Omental fat pad (tissue), 4 donors: ENCODE measurements around the gene LCAT. TPM values are rescaled to one million over a fixed set of nuclear protein-coding genes. Genes with fewer than 3 reads are reported as not detected.

ENCODE experiments used
- ATAC-seq: fragments of 150-250 bp; one replicate; pipeline ENCODE4 v1.9.1; 2016; ENCODE audit warnings: mild to moderate bottlenecking, moderate library complexity; ENCODE audit not compliant: low FRiP score
- DNase-seq: peaks from one replicate; pipeline ENCODE4 v3.0.0-alpha.2; 2019; ENCODE audit warnings: low spot score
- total RNA-seq, 4 donors: library from RNA; depleted of rRNA; stranded (reverse); fragments of >200 nt; gene quantifications; one replicate each; pipeline ENCODE4 v1.1.0, GENCODE V29; 2016
- TF ChIP-seq, protein P1 (sequence below), 3 donors: fragments of 450-650 bp; IDR thresholded peaks; one replicate each; pipeline ENCODE4 v1.5.1; 2016 to 2017; ENCODE audit warnings: antibody characterized with exemption in 3 of 3, mild to moderate bottlenecking in 3 of 3, moderate library complexity in 2 of 3

The LCAT gene, protein sequence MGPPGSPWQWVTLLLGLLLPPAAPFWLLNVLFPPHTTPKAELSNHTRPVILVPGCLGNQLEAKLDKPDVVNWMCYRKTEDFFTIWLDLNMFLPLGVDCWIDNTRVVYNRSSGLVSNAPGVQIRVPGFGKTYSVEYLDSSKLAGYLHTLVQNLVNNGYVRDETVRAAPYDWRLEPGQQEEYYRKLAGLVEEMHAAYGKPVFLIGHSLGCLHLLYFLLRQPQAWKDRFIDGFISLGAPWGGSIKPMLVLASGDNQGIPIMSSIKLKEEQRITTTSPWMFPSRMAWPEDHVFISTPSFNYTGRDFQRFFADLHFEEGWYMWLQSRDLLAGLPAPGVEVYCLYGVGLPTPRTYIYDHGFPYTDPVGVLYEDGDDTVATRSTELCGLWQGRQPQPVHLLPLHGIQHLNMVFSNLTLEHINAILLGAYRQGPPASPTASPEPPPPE
- 10 to 100 TPM in 3 of 4 donors, 1 to 10 TPM in 1; 7.7 to 52.2 (median 13.0) TPM for total RNA-seq

DNA sequence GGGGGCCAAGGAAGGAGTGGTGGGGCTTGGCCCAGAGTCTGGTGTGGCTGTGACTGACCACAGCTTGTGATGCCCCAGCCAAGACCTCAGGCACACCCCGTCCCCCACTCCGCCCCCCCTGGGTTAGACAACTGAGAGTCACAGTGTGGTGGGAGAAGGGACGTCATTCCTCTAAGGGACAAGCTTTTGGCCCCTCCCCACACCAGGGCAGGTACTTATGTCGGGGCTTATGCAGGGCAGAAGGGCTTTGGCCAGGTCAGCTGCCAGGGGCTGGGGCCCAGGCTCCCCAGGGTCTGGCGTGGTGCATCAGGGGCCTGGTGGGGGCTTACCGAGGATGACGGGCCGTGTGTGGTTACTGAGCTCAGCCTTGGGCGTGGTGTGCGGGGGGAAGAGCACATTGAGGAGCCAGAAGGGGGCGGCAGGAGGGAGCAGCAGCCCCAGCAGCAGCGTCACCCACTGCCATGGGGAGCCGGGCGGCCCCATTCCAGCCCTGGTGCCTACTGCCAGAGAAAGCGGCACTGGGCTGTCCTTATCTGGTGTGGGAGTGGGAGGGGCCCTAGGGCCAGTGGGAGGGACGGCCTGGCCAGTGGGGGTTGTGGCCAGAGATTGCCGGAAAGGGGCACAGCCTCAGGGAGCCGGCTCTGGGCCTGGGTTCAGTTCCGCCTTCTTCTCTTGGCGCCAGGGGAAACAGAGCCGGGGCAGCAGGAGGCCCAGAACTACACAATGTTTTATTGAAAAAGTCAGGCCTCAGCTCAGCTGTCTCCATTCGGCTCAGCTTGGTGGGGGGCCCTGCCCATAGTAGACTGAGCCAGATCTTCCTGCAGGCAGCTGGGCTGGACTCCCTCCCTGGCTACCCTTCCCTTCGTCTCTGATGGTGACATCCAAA is at the start of gene LCAT:
Gene LCAT (minus strand): TSS at position 502 of the 886 bp plus-strand sequence. CDS start 19 bp downstream, at position 483.
- DNase-seq: no peak
- TF ChIP-seq, protein P1, sequence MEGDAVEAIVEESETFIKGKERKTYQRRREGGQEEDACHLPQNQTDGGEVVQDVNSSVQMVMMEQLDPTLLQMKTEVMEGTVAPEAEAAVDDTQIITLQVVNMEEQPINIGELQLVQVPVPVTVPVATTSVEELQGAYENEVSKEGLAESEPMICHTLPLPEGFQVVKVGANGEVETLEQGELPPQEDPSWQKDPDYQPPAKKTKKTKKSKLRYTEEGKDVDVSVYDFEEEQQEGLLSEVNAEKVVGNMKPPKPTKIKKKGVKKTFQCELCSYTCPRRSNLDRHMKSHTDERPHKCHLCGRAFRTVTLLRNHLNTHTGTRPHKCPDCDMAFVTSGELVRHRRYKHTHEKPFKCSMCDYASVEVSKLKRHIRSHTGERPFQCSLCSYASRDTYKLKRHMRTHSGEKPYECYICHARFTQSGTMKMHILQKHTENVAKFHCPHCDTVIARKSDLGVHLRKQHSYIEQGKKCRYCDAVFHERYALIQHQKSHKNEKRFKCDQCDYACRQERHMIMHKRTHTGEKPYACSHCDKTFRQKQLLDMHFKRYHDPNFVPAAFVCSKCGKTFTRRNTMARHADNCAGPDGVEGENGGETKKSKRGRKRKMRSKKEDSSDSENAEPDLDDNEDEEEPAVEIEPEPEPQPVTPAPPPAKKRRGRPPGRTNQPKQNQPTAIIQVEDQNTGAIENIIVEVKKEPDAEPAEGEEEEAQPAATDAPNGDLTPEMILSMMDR (IDR thresholded peaks at IDR 0.05): no peak
- ATAC-seq: peak; percentile 57

DNA sequence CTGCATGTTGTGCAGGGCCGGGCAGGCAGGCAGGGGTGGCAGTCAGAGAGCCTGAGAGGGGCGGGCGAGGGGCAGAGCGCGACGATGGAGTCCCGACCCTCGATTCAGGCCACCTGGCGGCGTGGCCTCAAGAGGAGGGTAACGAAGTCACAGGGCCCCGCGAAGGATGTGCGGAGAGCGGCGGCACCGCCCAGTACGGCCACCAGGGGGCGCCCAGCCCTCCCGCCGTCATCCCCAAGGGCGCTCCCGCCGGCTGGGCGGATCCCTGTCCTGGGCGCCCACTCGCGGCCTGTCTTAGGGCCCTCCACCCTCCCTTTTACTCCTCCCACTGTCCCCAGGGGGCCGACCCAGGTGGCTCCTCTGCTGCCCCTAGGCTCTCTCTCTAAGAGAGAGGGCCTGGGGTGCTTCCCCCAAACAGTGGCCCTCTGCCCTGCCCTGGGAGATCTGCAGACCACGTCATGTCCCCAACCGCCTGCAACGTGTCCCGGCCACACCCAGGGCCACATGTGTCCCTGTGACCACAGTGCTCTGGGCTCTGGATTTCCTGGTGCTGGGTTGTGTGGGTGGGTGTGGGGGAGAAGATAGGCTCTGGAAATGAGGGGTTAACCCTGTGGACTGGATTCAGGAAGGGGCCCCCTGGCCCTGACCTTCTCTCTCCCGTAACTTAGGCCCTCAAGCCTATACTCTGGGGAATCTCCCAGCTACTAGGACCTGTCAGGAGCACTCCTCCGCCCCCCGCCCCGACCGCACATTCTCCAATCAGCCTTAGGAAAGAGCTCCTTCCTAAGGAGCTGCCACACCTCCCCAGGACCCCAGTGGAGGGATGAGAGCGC is 49.5 kb upstream of the LCAT start:
- TF ChIP-seq, protein P1 (IDR thresholded peaks at IDR 0.05): peak in 2 of 3 donors; percentile 88 to 98
- ATAC-seq (peak; percentile 89), DNase-seq (peak; percentile 57)

DNA sequence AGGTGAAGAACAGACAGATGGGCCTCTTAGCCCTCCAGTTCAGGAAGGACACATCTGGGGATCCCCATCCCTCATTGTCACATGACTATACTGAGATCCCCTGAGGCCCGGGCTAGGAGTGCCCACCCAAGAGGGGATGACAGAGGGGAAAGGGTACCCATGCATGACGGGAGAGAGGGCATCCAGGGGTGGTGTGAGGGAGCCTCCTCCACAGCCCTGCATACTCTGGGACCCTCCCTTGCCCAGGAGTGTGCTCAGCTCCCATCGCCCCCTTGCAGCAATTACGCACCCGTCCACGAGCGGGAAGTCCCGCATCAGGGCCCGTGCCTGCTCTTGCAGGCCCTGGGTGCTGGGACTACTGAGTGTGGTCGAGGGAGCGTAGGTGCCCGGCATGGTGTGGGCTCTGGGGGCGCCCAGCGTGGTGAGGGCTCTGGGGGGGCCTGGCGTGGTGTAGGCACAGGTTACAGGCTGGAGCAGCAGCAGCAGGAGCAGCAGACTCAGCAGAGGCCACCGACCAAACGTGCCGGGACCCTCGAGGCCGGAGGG is 48.8 kb upstream of the LCAT start:
- peak; percentile 14 for ATAC-seq

DNA sequence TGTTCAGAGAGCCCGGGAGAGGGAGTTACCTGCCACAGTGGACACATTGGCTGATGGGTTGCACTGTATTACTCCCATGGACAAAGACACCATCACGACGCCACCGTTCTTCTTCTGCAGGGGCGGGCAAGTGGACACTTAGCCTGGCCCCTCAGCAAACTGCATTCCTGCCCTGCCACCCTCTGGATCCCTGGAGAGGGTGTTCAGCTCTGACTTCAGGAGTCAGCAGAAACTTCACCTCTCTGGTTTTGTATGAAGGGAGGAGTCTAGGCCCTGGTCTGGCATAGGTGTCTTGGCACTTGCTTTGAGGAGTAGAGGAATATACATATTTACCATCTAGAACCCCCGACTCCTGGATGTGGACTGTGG is 46.1 kb upstream of the LCAT start:
- ATAC-seq (no peak), DNase-seq (no peak)
- TF ChIP-seq, protein P1 (IDR thresholded peaks at IDR 0.05): no peak

More for the DNA sequence above, 48.8 kb upstream of the LCAT start:
- TF ChIP-seq, protein P1 (IDR thresholded peaks at IDR 0.05): no peak
- DNase-seq: no peak

DNA sequence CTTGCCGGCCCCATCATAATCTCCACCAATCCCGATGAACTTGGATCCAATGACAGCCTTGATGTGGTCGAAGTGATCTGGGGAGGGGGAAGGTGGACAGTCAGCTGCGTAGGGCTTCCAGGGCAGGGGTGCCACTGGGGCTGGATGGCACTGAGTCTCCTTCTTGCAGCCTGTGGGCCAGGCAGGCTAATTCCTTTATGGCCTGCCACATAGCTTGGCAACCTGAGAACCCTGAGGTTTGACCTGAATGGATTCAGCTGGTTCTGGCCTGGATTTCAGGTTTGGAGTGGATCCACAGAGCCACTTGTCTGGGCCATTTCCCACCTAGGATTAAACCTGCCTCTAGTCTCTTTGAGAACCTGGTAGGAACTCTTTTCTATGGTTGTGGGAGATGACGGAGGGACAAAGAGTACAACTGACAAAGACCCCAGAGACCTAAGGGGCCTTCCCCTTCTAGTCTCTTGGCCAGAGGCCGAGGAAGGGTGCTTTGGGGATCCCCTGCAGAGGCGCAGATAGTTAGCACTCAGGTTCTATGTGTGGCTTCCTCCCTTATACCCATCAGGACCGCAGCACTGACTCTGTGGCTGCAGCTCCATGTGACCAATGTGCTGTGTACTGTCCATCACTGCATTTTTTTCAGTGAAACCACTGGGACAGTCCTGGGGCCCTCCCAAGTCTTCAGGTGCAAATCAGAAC is 45.5 kb upstream of the LCAT start:
- DNase-seq (no peak), ATAC-seq (no peak)
- TF ChIP-seq, protein P1 (IDR thresholded peaks at IDR 0.05): no peak

DNA sequence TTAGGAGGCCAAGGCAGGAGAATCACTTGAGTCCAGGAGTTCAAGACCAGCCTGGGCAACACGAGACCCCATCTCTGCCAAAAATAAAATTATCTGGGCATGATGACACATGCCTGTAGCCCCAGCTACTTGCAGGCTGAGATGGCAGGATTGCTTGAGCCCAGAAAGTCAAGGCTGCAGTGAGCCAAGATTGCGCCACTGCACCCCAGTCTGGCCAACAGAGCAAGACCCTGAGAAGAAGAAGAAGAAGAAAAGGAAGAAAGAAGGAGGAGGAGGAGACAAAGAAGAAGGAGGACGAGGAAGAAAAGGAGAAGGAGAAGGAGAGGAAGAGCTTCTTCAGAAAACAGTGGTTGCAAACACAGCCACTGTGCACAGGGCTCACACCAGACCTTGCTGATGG is 44.8 kb upstream of the LCAT start:
- ATAC-seq: no peak
- TF ChIP-seq, protein P1 (IDR thresholded peaks at IDR 0.05): no peak
- no peak for DNase-seq
